Measurements from ENCODE around the gene SLC25A13.

Gene SLC25A13

DNA sequence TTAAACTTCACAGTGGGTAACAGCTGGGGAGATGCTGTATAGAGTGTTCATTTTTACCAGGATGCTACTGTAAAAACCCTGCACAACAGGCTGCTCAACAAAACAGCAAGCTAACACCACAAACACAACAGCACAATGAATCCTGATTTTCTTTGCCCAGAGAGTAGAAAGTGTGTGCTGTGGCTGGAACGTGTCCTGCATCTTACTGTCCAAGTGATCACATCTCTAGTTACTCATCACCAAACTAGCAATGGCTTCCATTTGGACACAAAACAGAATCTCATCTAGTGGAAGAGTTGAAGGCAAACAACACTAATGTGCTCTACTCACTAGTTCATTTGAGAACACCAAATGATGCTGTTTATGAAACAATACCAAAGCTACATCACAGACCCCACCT, 121.2 kb downstream of the SLC25A13 start:
- Histone ChIP-seq H3K27me3 (replicated peaks; ENCODE audit: control insufficient read depth, insufficient read depth, low read length, poor library complexity, severe bottlenecking) (no peaks in the 10 kb centered on the region), H3K27ac (ENCODE audit: insufficient read depth, low read length, poor library complexity, severe bottlenecking) (no peak overlapping the region), H3K4me3 (ENCODE audit: insufficient read depth, low read depth, low read length, poor library complexity, severe bottlenecking) (no peak overlapping the region), H3K9me3 (ENCODE audit: control insufficient read depth, low read length) (no peaks in the 10 kb centered on the region), H3K36me3 (ENCODE audit: control insufficient read depth, insufficient read depth, low read length) (no peaks in the 10 kb centered on the region), H3K4me1 (ENCODE audit: control insufficient read depth, insufficient read depth, low read length, poor library complexity, severe bottlenecking) (no peaks in the 10 kb centered on the region)
- DNase-seq: no peak

DNA sequence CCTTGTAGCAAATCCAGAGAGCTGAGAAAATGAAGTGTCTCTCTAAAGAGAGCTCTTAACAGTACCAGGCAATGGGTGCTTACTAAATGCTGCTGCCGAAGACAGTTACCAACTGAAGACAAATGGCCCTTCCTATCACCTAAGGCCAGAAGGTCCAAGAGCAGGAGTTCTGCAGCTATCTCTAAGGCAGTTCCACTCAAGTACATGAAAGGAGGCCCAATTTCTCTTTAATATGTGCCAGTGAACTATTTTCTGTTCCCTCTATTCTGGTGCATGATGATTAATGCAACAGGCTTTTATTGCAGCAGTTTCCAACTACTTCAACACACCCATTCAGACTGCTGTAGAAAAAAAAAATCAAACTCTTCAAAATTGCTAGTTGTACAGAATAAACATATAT, 122.5 kb downstream of the SLC25A13 start:
- no peak for DNase-seq
- no peaks in the 10 kb centered on the region for H3K4me1 ChIP-seq (ENCODE audit: control insufficient read depth, insufficient read depth, low read length, poor library complexity, severe bottlenecking)
- no peaks in the 10 kb centered on the region for H3K36me3 ChIP-seq (ENCODE audit: control insufficient read depth, insufficient read depth, low read length)
- no peak overlapping the region for H3K27ac ChIP-seq (ENCODE audit: insufficient read depth, low read length, poor library complexity, severe bottlenecking)
- H3K27me3 ChIP-seq (replicated peaks; ENCODE audit: control insufficient read depth, insufficient read depth, low read length, poor library complexity, severe bottlenecking): no peaks in the 10 kb centered on the region
- H3K4me3 ChIP-seq (ENCODE audit: insufficient read depth, low read depth, low read length, poor library complexity, severe bottlenecking): no peak overlapping the region
- no peaks in the 10 kb centered on the region for H3K9me3 ChIP-seq (ENCODE audit: control insufficient read depth, low read length)

DNA sequence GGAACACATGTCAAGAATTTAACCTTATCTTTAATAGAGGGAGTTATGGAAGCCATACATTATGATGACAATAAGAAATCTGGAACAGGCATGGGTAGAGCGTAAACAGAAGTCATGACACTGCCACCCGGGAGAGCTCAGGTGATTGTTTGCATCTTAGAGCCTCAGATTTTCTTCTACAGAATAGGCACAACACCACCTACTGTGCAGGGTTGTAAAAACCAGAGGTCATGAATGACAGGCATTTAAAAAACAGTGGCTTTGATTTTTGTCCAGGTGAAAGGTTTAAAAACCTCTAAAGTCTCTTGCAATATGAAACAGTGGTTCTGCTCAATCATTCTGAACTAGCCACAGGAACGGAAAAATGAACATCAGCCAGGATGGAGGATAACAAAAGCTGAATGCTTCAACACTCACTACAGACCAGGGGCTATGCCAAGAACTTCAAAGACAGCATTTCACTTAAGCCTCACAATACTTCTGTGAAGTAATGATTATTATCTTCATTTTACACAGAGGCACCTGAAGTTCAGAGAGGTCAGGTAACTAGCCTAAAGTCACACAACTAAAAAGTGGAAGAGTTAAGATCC, 123.8 kb downstream of the SLC25A13 start:
- Histone ChIP-seq H3K4me3 (ENCODE audit: insufficient read depth, low read depth, low read length, poor library complexity, severe bottlenecking) (no peak overlapping the region), H3K36me3 (ENCODE audit: control insufficient read depth, insufficient read depth, low read length) (no peaks in the 10 kb centered on the region)
- no peak for DNase-seq

DNA sequence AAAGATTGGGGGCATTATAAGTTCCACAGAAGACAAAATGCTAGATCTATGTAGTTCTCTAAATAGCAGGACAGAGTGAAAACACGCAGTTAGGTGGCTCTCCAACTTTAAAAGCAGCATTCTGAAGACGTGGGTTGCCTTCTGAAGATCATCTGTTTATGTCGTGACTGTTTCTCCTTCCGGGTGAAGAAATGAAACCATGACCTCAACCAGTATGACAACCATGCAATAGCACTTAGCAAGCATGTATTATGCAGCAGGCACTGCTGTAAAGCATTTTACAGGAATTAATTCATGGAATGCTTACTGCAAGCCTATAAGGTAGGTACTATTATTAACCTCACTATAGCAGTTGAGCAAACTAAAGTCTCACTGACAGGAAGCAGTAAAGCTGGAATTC, 125.2 kb downstream of the SLC25A13 start:
- DNase-seq: no peak
- Histone ChIP-seq H3K4me1 (ENCODE audit: control insufficient read depth, insufficient read depth, low read length, poor library complexity, severe bottlenecking) (no peaks in the 10 kb centered on the region), H3K36me3 (ENCODE audit: control insufficient read depth, insufficient read depth, low read length) (peaks cover 4% of the 10 kb centered on the region), H3K27ac (ENCODE audit: insufficient read depth, low read length, poor library complexity, severe bottlenecking) (no peak overlapping the region), H3K9me3 (ENCODE audit: control insufficient read depth, low read length) (no peaks in the 10 kb centered on the region), H3K27me3 (replicated peaks; ENCODE audit: control insufficient read depth, insufficient read depth, low read length, poor library complexity, severe bottlenecking) (no peaks in the 10 kb centered on the region), H3K4me3 (ENCODE audit: insufficient read depth, low read depth, low read length, poor library complexity, severe bottlenecking) (no peak overlapping the region)

More for the DNA sequence above, 123.8 kb downstream of the SLC25A13 start:
- Histone ChIP-seq H3K27ac (ENCODE audit: insufficient read depth, low read length, poor library complexity, severe bottlenecking) (no peak overlapping the region), H3K4me1 (ENCODE audit: control insufficient read depth, insufficient read depth, low read length, poor library complexity, severe bottlenecking) (no peaks in the 10 kb centered on the region), H3K9me3 (ENCODE audit: control insufficient read depth, low read length) (no peaks in the 10 kb centered on the region), H3K27me3 (replicated peaks; ENCODE audit: control insufficient read depth, insufficient read depth, low read length, poor library complexity, severe bottlenecking) (no peaks in the 10 kb centered on the region)

DNA sequence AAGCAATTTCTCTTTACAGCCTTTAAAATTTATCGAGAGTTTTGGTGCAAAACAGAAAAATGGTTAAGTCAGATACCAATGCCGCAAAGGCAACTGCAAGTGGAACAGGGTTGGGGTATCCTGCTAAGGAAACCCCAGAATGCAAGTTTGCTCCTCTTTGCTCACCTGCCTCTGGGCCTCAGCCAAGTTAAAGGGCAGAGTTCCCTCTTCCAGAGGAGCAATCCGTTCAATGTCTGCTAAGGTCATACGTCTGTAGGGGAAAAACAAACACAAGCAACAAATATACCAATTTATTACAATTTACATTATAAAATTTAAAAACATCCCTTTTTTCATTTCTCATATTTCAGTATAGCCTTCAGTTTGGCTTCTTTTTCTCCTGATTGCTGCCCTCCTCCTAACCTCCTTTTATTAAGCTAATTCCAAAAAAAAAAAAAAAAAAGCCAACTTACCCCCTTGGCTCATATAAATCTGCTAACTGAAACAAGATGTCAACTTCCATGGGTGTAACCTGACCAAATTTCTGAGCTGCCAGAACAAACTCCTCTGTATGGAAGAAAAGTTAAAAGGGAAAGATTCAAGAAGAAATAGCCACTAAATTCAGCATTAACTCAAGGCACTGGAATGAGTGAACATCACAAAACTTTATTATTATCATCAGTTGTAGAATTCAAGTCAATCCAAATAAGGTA, 132.6 kb downstream of the SLC25A13 start:
- no peak overlapping the region for H3K27ac ChIP-seq (ENCODE audit: insufficient read depth, low read length, poor library complexity, severe bottlenecking)
- DNase-seq: no peak
- H3K36me3 ChIP-seq (ENCODE audit: control insufficient read depth, insufficient read depth, low read length): peaks cover 5% of the 10 kb centered on the region
- H3K9me3 ChIP-seq (ENCODE audit: control insufficient read depth, low read length): no peaks in the 10 kb centered on the region
- no peaks in the 10 kb centered on the region for H3K4me1 ChIP-seq (ENCODE audit: control insufficient read depth, insufficient read depth, low read length, poor library complexity, severe bottlenecking)
- no peaks in the 10 kb centered on the region for H3K27me3 ChIP-seq (replicated peaks; ENCODE audit: control insufficient read depth, insufficient read depth, low read length, poor library complexity, severe bottlenecking)
- H3K4me3 ChIP-seq (ENCODE audit: insufficient read depth, low read depth, low read length, poor library complexity, severe bottlenecking): no peak overlapping the region

DNA sequence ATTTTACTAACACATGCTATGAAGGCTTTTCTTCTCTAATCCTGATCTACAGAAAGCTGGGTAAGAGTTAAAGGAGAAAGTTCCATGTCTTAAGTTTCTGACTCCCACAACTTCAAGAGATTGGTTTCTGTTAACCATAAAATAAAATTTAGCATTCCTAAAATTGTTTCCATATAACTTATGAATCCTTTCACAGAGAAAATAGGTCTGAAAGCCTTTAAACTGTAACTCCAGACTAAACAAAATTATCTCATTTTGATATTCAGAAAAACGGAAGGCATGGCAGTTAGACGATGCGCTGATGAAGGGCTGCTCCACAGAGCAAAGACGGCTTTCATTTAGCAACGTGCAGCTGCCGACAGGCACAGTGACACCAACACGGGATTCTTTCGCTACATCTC, 133.3 kb downstream of the SLC25A13 start:
- DNase-seq: no peak
- no peaks in the 10 kb centered on the region for H3K4me1 ChIP-seq (ENCODE audit: control insufficient read depth, insufficient read depth, low read length, poor library complexity, severe bottlenecking)
- no peaks in the 10 kb centered on the region for H3K27me3 ChIP-seq (replicated peaks; ENCODE audit: control insufficient read depth, insufficient read depth, low read length, poor library complexity, severe bottlenecking)
- H3K27ac ChIP-seq (ENCODE audit: insufficient read depth, low read length, poor library complexity, severe bottlenecking): no peak overlapping the region
- H3K4me3 ChIP-seq (ENCODE audit: insufficient read depth, low read depth, low read length, poor library complexity, severe bottlenecking): no peak overlapping the region
- H3K9me3 ChIP-seq (ENCODE audit: control insufficient read depth, low read length): no peaks in the 10 kb centered on the region
- H3K36me3 ChIP-seq (ENCODE audit: control insufficient read depth, insufficient read depth, low read length): peaks cover 10% of the 10 kb centered on the region

DNA sequence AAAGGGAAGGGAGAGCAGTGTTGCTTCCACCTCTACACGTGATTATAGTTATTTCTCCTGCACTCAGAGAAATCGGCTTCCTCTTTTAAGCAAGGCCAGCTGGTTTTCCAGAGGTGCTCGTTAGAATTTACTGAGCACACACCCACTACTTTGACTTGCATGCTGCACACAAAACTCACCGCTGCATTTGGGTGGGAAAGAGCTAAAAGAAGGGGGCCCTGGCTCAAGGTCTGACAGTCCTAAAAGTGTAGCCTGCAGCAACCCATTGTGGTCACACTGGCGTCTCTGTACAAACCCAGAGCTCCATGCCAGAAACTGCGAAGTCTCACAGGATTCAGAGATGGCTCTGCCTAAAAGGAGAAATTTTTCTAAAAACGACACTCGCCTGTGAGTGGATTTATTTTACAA, 133.7 kb downstream of the SLC25A13 start:
- Histone ChIP-seq H3K27ac (ENCODE audit: insufficient read depth, low read length, poor library complexity, severe bottlenecking) (no peak overlapping the region), H3K36me3 (ENCODE audit: control insufficient read depth, insufficient read depth, low read length) (peaks cover 14% of the 10 kb centered on the region), H3K9me3 (ENCODE audit: control insufficient read depth, low read length) (no peaks in the 10 kb centered on the region), H3K4me1 (ENCODE audit: control insufficient read depth, insufficient read depth, low read length, poor library complexity, severe bottlenecking) (no peaks in the 10 kb centered on the region), H3K4me3 (ENCODE audit: insufficient read depth, low read depth, low read length, poor library complexity, severe bottlenecking) (no peak overlapping the region), H3K27me3 (replicated peaks; ENCODE audit: control insufficient read depth, insufficient read depth, low read length, poor library complexity, severe bottlenecking) (no peaks in the 10 kb centered on the region)
- DNase-seq: no peak

DNA sequence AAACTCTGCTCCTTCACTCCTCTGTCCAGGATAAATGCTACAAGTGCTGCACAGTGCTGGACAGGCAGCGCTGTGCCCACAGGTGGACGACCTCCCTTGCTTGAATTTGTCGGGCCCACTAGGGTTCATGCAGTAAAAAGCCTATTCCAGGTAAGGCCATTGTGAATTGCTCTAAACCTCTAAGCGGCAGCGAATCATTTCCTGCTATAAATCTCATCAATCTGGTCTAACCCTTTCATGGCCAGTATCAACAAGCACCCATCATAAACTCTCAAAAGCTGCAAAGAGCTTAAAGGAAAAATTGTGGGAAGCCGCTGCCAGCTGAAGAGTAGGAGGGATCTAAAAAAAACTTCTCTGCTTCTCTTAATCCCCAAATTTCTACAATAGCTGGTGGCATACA, 134.2 kb downstream of the SLC25A13 start:
- Histone ChIP-seq H3K9me3 (ENCODE audit: control insufficient read depth, low read length) (no peaks in the 10 kb centered on the region), H3K27me3 (replicated peaks; ENCODE audit: control insufficient read depth, insufficient read depth, low read length, poor library complexity, severe bottlenecking) (no peaks in the 10 kb centered on the region), H3K4me1 (ENCODE audit: control insufficient read depth, insufficient read depth, low read length, poor library complexity, severe bottlenecking) (no peaks in the 10 kb centered on the region), H3K4me3 (ENCODE audit: insufficient read depth, low read depth, low read length, poor library complexity, severe bottlenecking) (no peak overlapping the region), H3K36me3 (ENCODE audit: control insufficient read depth, insufficient read depth, low read length) (peaks cover 18% of the 10 kb centered on the region), H3K27ac (ENCODE audit: insufficient read depth, low read length, poor library complexity, severe bottlenecking) (no peak overlapping the region)
- DNase-seq: no peak

DNA sequence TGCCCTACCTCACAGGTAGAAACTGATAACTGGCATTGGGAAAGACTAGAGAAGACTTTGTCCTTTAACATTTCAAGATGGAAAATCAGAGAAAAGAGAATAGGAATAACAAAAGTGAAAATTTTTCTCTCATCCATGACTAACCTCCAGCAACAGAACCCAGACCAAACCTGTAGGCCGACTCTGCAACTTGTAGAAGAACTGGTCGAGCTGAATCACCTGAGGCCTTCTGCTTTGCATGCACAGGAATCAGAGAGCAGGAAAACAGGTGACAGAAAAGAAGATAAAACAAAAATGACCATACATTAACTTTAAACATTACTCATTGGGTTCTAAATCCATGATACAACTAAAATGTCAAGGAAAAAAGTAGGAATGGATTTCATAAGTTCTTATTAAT, 137.1 kb downstream of the SLC25A13 start:
- H3K27ac ChIP-seq (ENCODE audit: insufficient read depth, low read length, poor library complexity, severe bottlenecking): no peak overlapping the region
- DNase-seq: no peak

DNA sequence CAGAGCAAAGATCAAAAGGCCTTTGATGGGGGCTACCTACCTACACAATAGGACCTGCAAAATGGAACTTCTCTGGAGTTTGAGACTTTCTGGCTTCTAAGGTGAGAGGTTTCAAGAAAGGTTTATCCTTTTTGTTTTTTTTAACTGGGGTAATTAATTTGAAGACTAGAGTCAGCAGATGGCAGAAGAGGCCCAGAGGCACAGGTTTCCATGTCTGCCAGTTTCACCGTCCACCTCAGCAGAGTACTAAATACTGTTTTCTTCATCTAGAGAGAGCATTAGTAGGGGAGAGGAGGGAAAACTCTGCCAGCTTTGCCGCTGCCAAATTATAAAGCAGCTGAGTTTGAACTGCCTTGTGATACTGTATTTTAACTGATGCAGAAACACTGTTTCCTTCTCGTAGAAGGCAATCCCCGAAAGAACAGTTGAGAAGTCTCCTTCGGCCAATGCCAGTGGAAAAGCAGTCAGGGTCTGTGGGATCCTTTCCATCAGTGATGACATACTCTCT, 138.7 kb downstream of the SLC25A13 start:
- Histone ChIP-seq H3K36me3 (ENCODE audit: control insufficient read depth, insufficient read depth, low read length) (peaks cover 13% of the 10 kb centered on the region), H3K9me3 (ENCODE audit: control insufficient read depth, low read length) (no peaks in the 10 kb centered on the region), H3K4me1 (ENCODE audit: control insufficient read depth, insufficient read depth, low read length, poor library complexity, severe bottlenecking) (no peaks in the 10 kb centered on the region), H3K27me3 (replicated peaks; ENCODE audit: control insufficient read depth, insufficient read depth, low read length, poor library complexity, severe bottlenecking) (no peaks in the 10 kb centered on the region), H3K27ac (ENCODE audit: insufficient read depth, low read length, poor library complexity, severe bottlenecking) (no peak overlapping the region), H3K4me3 (ENCODE audit: insufficient read depth, low read depth, low read length, poor library complexity, severe bottlenecking) (no peak overlapping the region)
- no peak for DNase-seq

More for the DNA sequence above, 137.1 kb downstream of the SLC25A13 start:
- Histone ChIP-seq H3K27me3 (replicated peaks; ENCODE audit: control insufficient read depth, insufficient read depth, low read length, poor library complexity, severe bottlenecking) (no peaks in the 10 kb centered on the region), H3K36me3 (ENCODE audit: control insufficient read depth, insufficient read depth, low read length) (peaks cover 13% of the 10 kb centered on the region), H3K4me3 (ENCODE audit: insufficient read depth, low read depth, low read length, poor library complexity, severe bottlenecking) (no peak overlapping the region), H3K9me3 (ENCODE audit: control insufficient read depth, low read length) (no peaks in the 10 kb centered on the region), H3K4me1 (ENCODE audit: control insufficient read depth, insufficient read depth, low read length, poor library complexity, severe bottlenecking) (no peaks in the 10 kb centered on the region)
